Middle frontal gyrus (tissue), 1 donor: ENCODE data around the gene ELMOD1.
"Not testable (repeated sequence)": the region's sequence is repeated elsewhere in the genome, so short reads cannot be mapped to it uniquely, and the experiment has no call there.

Experiments used
- DNase-seq: peaks from one replicate; pipeline ENCODE4 v3.0.0-alpha.2; 2015; ENCODE audit warnings: low spot score; ENCODE audit errors: extremely low spot score

ELMOD1 gene

GRCh38 chr11:107590460-107591377 lies at the start of gene ELMOD1:
Gene ELMOD1, plus strand, starts transcription at chr11:107591147. Its CDS starts 27,043 bp downstream, at chr11:107618190.
- DNase-seq, result no peak

DNA sequence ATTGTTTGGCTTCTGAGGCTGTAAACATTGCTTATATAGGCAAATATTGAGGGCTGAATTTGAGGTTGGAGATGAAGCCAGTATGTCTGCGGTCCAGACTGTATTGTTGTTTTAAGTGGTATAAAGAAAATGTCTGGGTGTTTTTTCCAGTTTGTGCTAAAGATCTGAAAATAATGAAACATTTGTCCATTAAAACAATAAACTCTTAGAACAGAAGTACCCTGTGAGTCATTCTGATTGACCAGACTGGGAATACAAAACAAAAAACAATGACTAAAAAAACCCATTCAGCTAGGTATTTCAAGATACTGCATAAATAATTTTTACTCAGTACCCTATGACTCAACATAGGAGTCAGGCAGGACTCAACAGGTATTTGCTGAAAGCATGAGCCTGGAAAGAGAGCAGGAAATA lies 45.8 kb upstream of the ELMOD1 start:
- no peak for DNase-seq

- DNase-seq, result no peak
Measured at GRCh38 chr11:107547961-107548360, 43.0 kb upstream of the ELMOD1 start.

DNA sequence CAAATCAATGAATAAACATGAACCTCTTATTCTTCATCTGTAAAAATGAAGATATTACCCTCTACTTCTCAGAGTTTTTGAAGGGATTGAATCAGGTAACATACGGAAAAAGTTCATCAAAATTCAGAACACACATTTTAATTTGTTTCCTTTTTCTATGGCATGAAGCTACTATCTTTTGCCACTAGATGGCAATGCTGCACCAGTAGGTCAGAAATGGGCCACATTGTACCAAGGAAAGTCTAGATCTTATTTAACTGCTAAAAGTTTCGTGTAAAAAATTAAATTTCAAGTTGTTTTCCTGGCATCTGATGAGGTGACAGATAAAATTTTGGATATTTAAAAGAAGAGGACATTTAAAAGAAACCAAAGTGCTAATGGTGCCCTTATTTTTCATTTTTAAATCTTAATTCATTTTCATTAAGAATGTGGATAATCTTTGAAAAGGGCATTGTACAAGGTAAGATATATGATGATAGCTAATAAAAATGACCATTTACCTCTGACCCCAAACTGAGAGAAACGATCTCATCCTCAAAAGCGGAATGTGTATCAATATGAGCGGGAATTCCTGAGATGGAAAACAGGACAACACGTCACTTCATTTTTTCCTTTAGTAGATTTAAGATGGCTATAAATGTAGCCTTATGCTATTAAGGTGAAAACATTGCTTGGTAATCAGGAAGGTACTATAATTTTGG lies 41.5 kb upstream of the ELMOD1 start:
- no peak for DNase-seq

GRCh38 chr11:107549954-107550285 lies 41.0 kb upstream of the ELMOD1 start:
- no peak for DNase-seq

DNA sequence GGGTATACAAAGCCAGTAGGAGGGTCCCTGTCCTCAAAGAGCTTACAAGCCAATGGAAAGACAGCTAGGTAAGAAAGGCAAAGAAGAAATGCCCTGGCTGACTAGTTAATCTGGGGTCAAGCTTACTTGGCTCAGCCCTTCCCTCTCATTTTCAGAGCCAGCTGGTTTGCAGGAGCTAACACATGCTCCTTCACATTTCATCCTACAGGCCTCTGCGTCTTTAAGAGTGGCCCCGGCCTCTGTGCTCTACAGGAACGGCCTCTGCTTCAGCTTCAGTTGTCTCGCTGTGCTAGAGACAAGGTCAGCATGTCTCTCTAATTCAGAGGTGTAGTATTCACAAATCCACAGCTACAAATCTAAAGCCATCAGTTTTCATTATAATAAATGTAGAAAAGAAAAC lies 40.6 kb upstream of the ELMOD1 start:
- no peak for DNase-seq

- no peak for DNase-seq
Measured at GRCh38 chr11:107561688-107562087, 29.3 kb upstream of the ELMOD1 start.

GRCh38 chr11:107562647-107563208 lies 28.2 kb upstream of the ELMOD1 start:
- no peak for DNase-seq

- DNase-seq, result no peak
Measured at GRCh38 chr11:107563702-107564101, 27.2 kb upstream of the ELMOD1 start.

- no peak for DNase-seq
Measured at GRCh38 chr11:107564877-107565218, 26.1 kb upstream of the ELMOD1 start.

- peak; percentile 72 for DNase-seq
Measured at GRCh38 chr11:107565219-107565937, 25.6 kb upstream of the ELMOD1 start, which contains the start of gene ALKBH8. Gene ALKBH8, minus strand, starts transcription at chr11:107565735. Its CDS starts 4,842 bp downstream, at chr11:107560893.

GRCh38 chr11:107565955-107566501 lies 24.9 kb upstream of the ELMOD1 start:
- DNase-seq, result not testable (repeated sequence)

DNA sequence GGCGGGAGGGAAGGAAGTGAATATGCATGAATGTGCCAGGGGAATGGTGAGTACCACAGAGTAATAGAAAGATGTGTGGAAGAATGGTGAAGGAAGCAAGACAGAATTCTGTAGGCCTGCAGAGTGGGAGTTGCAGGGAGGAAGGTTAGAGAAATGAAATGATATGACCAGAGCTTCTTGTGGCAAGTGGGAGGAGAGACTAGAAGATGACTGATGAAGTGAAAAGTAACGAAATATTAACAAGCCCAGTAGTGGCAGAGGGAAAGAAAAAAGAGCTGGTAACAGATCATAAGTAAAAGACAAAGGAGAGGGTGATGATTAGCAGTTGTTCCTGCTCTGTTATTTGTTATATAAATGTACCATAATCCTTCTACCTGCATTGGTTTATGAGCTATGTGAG lies 24.4 kb upstream of the ELMOD1 start:
- no peak for DNase-seq

GRCh38 chr11:107567739-107568335 lies 23.1 kb upstream of the ELMOD1 start:
- no peak for DNase-seq

GRCh38 chr11:107570015-107570414 lies 20.9 kb upstream of the ELMOD1 start:
- no peak for DNase-seq

DNA sequence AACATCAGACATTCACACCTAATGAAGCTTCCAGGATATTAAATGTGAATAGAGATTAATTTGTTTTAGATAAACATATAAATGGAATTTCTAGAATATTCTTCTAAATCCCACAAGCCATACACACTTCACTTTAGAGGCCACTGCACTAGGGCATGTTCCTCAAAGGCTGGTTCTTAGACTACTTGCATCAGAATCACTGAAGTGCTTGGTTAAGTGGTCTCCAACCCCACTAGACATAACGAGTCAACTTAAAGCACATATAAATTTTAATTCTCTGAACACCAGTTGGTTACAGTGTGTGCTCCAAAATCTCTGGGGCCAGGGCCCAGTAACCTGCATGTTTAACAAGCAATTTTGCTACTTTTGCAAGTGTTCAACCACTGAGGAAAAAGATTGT lies 17.5 kb upstream of the ELMOD1 start:
- no peak for DNase-seq

DNA sequence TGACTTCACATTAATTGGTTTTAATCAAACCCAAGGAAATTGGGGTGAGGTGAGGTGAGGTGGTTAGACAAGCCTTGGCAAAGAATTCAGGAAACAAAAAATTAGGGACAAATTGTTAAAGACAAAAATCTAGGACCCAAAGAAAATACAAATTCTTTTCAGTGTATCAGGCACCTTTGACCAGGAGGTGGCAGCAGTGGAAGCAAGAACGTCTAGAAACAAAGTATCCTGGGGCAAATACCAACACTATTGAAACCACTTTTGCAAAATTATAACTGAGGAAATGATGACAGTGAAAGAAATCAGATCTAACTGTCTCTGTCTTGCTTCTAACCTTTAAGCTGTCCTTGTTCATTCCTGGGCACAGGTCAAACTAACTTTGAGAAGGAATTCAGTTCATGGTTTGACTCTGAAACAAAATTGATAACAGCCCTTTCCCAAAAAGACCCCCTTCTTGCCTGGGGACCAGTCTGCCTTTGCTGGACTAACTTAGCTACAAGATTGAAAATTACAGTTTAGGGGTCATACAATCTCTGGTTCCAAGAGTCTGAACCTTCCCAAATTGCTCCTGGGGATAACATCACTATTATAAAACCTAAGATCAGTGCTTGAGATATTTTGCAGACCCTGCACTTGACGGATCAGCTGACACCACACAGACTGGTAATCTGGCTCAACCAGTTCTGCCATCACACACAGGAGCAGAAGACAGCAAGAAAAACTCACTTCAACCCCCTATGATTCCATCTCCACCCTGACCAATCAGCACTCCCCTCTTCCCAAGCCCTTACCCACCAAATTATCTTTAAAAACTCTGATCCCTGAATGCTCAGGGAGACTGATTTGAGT lies 14.2 kb upstream of the ELMOD1 start:
- not testable (repeated sequence) for DNase-seq

GRCh38 chr11:107577346-107577711 lies 13.6 kb upstream of the ELMOD1 start:
- no peak for DNase-seq

DNA sequence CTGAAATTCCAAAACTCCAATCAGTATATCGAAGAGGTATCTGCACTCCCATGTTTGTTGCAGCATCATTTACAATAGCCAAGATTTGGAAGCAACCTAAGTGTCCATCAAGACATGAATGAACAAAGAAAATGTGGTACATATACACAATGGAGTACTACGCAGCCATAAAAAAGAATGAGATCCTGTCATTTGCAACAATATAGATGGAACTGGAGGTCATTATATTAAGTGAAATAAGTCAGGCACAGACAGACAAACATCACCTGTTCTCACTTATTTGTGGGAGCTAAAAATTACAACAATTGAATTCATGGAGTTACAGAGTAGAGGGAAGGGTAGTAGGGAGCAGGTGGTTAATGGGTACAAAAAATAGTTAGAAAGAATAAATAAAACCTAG lies 11.8 kb upstream of the ELMOD1 start:
- DNase-seq, result not testable (repeated sequence)

GRCh38 chr11:107581147-107581546 lies 9.8 kb upstream of the ELMOD1 start:
- no peak for DNase-seq
